ENCODE results near the gene FBXL20.
"Not testable (repeated sequence)": the region's sequence is repeated elsewhere in the genome, so short reads cannot be mapped to it uniquely, and the experiment has no call there.

Gene FBXL20

GRCh38 chr17:39332092-39332491 lies 69.3 kb downstream of the FBXL20 start:
- DNase-seq (ENCODE audit: low read depth), result no peak

- DNase-seq (ENCODE audit: low read depth), result no peak
These were observed 72.6 kb downstream of the FBXL20 start for GRCh38 chr17:39328815-39329214.

GRCh38 chr17:39327109-39327508 lies 74.3 kb downstream of the FBXL20 start:
- no peak for DNase-seq (ENCODE audit: low read depth)

- DNase-seq (ENCODE audit: low read depth), result no peak
These were observed 75.7 kb downstream of the FBXL20 start for GRCh38 chr17:39325528-39326240.

GRCh38 chr17:39318636-39319035 lies 82.8 kb downstream of the FBXL20 start:
- DNase-seq (ENCODE audit: low read depth), result no peak

GRCh38 chr17:39306509-39307212 lies 94.8 kb downstream of the FBXL20 start:
- no peak for DNase-seq (ENCODE audit: low read depth)

GRCh38 chr17:39305978-39306377 lies 95.4 kb downstream of the FBXL20 start:
- no peak for DNase-seq (ENCODE audit: low read depth)

GRCh38 chr17:39304188-39304587 lies 97.2 kb downstream of the FBXL20 start:
- no peak for DNase-seq (ENCODE audit: low read depth)

- DNase-seq (ENCODE audit: low read depth), result no peak
These were observed 107.4 kb downstream of the FBXL20 start for GRCh38 chr17:39294060-39294459.

GRCh38 chr17:39292546-39292945 lies 108.9 kb downstream of the FBXL20 start:
- DNase-seq (ENCODE audit: low read depth), result not testable (repeated sequence)

GRCh38 chr17:39286513-39286912 lies 114.9 kb downstream of the FBXL20 start:
- not testable (repeated sequence) for DNase-seq (ENCODE audit: low read depth)

GRCh38 chr17:39284685-39285084 lies 116.7 kb downstream of the FBXL20 start:
- DNase-seq (ENCODE audit: low read depth), result no peak

- no peak for DNase-seq (ENCODE audit: low read depth)
These were observed 117.5 kb downstream of the FBXL20 start for GRCh38 chr17:39283896-39284295.

GRCh38 chr17:39283098-39283497 lies 118.3 kb downstream of the FBXL20 start:
- DNase-seq (ENCODE audit: low read depth), result no peak

- DNase-seq (ENCODE audit: low read depth), result no peak
These were observed 119.6 kb downstream of the FBXL20 start for GRCh38 chr17:39281806-39282205.

- not testable (repeated sequence) for DNase-seq (ENCODE audit: low read depth)
These were observed 123.2 kb downstream of the FBXL20 start for GRCh38 chr17:39278246-39278645.

GRCh38 chr17:39277110-39277509 lies 124.3 kb downstream of the FBXL20 start:
- DNase-seq (ENCODE audit: low read depth), result no peak

GRCh38 chr17:39276113-39276512 lies 125.3 kb downstream of the FBXL20 start:
- no peak for DNase-seq (ENCODE audit: low read depth)

GRCh38 chr17:39271546-39271945 lies 129.9 kb downstream of the FBXL20 start:
- no peak for DNase-seq (ENCODE audit: low read depth)

- no peak for DNase-seq (ENCODE audit: low read depth)
These were observed 130.5 kb downstream of the FBXL20 start for GRCh38 chr17:39270923-39271322.

GRCh38 chr17:39264119-39264518 lies 137.3 kb downstream of the FBXL20 start:
- no peak for DNase-seq (ENCODE audit: low read depth)

GRCh38 chr17:39261286-39261685 lies 140.1 kb downstream of the FBXL20 start:
- DNase-seq (ENCODE audit: low read depth), result no peak

- no peak for DNase-seq (ENCODE audit: low read depth)
These were observed 148.5 kb downstream of the FBXL20 start for GRCh38 chr17:39252788-39253460.

Measured in stimulated activated CD8-positive, alpha-beta memory T cell treated with anti-CD3 and anti-CD28 coated beads, Interleukin-15, amount 100 ng/mL, for 1 hour (primary cell).